ENCODE data around the gene DTX1.

Gene DTX1

GRCh38 chr12:113055594-113056380, 743 bp upstream of the DTX1 start:
- FAIRE-seq, result no peak

DNA sequence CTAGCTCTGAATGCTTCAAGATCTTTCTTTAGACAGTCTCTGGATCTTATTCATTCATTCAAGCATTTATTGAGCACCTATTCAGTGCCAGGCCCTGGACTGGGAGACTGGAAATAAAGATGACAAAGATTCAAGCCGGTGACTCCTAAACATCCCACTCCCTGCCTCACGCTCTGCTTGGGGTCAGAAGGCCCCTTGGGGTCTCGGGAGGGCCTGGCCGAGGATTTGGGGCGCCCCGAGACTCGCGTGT, 224 bp upstream of the DTX1 start:
- FAIRE-seq, result no peak

- no peak for FAIRE-seq
Measured at GRCh38 chr12:113057565-113058485, 1.3 kb downstream of the DTX1 start.

GRCh38 chr12:113058553-113058952, 2.0 kb downstream of the DTX1 start:
- no peak for FAIRE-seq

- FAIRE-seq, result no peak
Measured at GRCh38 chr12:113059071-113059595, 2.6 kb downstream of the DTX1 start.

DNA sequence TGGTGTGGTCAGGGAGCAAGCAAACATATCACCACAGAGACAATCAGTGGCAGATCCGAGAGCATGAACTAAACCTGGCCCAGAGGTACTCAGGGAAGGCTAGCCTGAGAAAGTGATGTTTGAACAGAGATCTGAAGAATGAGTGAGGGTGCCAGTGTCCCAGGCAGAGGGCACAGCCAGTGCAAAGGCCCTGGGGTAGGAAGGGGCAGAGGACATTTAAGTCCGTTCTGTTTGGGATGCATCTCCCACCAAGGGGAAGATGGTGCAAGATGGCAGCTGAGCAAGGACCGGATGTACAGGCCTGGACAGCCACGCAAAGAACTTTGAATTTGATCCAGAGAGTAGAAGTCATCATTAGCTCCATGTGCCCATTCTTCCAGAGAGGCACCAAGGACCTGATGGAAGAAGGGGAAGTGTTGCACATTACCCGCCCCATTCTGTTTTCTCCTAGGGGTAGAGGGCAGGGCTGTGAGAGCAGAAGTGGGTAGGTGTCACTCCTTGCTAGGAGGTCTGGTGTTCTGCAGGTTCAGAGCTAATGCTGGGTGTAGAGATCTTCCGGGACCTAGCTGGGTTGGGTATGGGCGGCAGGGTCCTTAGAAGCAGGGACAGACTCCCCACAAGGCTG, 3.9 kb downstream of the DTX1 start:
- FAIRE-seq, result no peak

DNA sequence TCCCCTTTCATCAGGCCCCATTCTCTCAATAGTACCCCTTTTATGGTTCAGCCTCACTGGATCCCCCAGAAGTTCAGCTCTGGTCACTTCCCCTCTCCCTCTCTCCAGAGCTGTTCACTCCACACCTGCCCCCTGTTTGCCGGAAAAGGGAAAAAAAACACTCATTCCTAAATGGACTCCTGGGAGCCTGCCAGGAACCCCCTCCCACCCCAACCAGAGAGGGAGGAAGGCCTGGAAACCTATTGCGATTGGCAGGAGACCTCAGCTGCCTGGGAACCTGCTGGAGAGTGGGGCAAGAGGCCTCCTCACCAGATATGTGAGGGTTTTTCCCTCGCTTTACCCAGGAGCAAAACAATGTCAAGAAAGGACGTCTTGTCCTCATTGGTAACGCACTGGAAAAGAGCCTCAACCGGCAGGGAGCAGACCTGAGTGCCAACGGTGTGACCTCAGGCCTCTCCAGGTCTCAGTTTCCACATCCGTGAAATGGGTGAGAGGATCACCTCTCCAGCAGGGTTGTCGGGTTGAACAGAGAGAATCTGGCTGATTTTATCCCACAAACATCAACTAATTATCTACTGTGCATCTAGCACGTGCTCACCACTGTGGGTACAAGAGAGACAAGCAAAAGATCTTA, 4.6 kb downstream of the DTX1 start:
- FAIRE-seq, result no peak

- no peak for FAIRE-seq
Measured at GRCh38 chr12:113062502-113063395, 6.2 kb downstream of the DTX1 start.

GRCh38 chr12:113063396-113064350, 7.1 kb downstream of the DTX1 start:
- FAIRE-seq, result no peak

- FAIRE-seq, result no peak
Measured at GRCh38 chr12:113064395-113065125, 8.0 kb downstream of the DTX1 start.

DNA sequence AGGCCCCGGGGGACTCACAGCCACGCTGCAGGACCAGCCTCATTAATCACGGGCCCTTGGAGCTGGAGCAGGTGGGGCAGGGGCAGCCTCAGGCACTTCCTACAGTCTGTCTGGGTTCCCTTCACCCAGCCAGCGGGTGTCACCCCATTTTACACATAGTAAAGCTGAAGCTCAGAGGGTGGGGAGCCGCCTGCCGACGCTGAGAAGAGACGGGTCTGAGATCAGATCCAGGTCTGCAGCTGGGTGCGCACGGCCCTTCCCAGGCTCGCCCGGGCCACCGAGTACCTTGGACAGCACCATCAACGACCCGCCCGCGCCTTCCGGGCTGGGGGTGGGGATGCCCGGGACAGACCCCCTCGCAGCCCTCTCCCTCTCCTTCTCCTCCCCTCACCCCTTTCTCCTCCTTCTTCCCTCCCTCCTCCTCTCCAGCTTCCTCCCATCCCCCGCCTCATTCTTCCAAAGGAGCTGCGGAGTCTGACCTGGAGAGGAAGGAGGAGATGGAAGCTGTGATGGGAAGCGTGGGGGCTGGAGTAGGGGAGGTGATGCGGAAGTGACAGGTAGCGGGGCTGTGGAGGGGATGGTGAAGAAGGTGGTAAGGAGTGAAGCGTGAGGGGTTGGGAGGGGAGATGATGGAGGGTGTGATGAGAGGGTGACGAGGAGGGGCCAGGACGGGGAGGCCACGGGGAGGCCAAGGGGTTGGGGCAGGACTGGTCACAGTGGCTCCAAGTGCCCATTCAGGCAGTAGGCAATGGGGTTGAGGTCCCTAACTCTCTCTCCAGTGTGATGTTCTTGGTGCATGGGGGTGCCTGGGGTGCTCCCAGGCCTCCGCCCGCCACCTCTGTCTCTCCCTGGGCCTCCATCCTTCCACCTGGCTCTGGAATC, 8.8 kb downstream of the DTX1 start:
- no peak for FAIRE-seq

GRCh38 chr12:113066813-113067400, 10.4 kb downstream of the DTX1 start:
- no peak for FAIRE-seq

DNA sequence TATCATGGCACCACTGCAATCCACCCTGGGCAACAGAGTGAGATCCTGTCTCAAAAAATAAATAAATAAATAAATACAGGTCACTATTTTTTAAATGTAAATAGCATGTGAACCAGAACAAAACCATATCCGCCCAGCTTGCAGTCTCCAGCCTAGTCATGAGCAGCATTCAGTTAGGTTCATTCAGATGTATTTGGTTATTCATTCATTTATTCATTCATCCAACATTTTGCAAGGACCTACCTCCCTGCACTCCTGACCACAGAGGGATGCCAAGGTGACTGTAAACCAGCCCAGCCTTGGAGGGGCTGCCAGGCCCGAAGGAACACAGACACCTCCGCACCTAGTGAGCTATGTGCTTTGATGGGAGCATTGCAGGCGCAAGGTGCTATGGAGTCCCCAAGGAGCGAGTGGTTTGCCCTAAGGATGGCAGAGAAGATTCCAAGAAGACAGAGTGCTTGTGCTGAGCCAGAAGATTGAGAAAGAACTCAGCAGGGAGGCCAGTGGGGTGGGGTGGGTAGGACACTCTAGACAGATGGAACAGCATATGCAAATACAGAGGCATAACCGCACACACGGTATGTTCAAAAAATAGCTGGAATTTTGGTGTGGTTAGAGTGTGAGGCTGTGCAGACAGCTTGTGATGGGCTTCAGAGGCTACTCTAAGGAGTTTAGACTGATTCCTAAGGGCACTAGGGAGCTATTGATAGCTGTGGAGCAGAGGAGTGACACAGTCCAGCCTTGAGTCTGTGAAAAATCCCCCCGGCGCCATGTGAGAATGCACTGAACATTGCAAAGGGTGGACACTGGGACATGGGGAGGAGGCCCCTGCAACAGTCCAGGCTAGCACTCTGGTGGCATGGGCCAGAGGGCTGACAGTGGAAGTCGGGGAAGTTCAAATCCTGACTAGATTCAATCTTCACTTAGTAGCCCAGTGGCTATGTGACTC, 11.7 kb downstream of the DTX1 start:
- no peak for FAIRE-seq

- no peak for FAIRE-seq
Measured at GRCh38 chr12:113069149-113069548, 12.6 kb downstream of the DTX1 start.

- no peak for FAIRE-seq
Measured at GRCh38 chr12:113069751-113070116, 13.2 kb downstream of the DTX1 start.

DNA sequence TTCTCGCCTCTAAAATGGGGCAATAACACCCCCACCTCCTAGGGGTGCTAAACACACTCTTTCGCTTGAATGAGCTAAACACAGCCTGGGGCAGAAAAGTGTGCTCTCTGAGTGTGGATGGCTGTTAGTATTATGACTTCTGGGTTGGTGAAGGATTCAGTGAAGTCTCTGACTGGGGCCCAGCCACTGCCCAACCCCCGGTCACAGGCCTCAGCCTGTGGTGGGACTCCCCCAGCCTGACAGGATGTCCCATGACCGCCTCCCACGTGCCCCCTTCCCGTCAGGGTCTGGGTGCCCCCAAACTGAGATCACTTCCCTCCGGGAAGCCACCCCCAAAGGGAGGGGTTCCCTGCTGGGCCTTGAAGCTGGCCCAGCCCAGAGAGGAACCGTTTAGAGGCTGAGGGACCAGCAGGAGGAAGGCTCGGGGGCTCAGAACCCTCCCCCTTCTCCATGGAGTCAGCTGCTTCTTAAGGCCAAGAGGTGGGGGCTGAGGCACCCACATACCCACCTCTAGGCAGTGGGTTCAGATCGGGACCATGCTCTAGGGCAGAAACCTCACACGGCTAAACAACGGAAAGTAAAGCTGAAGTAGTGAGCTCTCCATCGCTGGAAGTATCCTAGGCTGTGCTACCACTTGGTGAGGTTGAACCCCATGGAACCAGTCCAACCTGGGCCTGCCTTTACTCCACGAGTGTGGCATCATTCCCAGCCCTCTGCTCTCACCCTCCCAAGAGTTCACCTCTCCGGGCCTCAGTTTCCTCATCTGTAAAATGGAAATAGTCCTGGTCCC, 13.8 kb downstream of the DTX1 start:
- FAIRE-seq, result no peak
